ENCODE results near the gene PRSS38. TPM values are rescaled to one million over a fixed set of nuclear protein-coding genes. Genes with fewer than 3 reads are reported as not detected.

Gene PRSS38
- total RNA-seq, 1 experiment from 2014 or later: not detected

DNA sequence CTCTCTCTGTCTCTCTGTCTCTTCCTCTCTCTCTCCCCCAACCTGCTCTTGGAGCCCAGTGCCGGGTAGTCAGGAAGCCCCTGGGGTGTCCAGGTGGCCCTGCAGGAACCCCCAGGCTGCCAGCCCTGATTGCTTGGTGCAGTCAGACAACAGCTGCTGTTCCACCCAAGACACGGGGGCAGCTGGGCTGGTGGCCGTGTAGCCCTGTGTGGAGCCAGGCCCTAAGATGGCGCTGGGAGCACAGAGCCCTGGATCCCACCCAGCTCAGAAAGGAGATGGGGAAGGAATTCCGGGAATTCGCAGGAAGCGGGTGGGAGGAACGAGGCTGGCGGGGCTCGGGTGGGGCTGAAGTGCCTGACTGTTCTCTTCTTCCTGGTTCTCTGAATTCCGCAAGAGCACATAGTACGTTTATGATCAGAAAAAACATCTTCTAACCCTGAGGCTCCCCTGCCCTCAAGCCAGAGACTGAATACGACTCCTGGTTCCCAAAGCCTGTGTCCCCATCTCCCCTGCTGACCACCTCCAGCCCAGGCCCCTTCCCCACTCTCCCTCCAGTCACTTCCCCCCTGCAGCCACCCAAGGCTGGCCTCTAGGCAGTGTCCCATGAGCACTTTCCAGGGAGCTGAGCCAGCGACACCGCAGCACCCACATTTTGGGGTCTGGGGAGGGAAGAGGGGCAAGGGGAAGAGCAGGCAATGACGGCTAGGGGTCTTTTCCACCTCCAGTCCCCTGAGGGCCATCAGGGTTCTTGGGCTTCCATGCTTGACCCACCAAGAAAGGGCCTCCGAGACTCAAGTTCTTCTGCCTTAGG, 77.2 kb downstream of the PRSS38 start:
- POLR2A ChIA-PET (ENCODE audit: unreplicated experiment): interaction anchor here (0.5 to 0.9 kb wide), 4 partner anchors 23 to 129 kb away, joined by 4 to 7 read pairs (median 4); no protein-coding TSS in a partner anchor
- H3F3A ChIP-seq (ENCODE audit: insufficient read depth, low read depth): no peaks in the 10 kb centered on the region
- no peak overlapping the region for H3K27ac ChIP-seq
- DNase-seq: peak in 1 of 2 experiments; percentile 83
- H4K20me1 ChIP-seq (ENCODE audit: insufficient read depth): no peaks in the 10 kb centered on the region
- no peaks in the 10 kb centered on the region for H3K9me3 ChIP-seq (ENCODE audit: insufficient read depth, low read depth)
- no peaks in the 10 kb centered on the region for H3K27me3 ChIP-seq (ENCODE audit: insufficient read depth, low read depth)
- no peaks in the 10 kb centered on the region for H3K4me1 ChIP-seq (replicated peaks; ENCODE audit: insufficient read depth)
- no peak overlapping the region for H3K4me2 ChIP-seq
- BruUV-seq (replicated peaks): TSS peak; percentile 52
- H3K9me2 ChIP-seq (ENCODE audit: insufficient read depth): no peaks in the 10 kb centered on the region
- H3K36me3 ChIP-seq (ENCODE audit: low read depth): no peaks in the 10 kb centered on the region
- CTCF ChIA-PET: interaction anchor here (0.7 to 1.8 kb wide), 2 partner anchors 113 to 129 kb away, joined by 6 to 8 read pairs; no protein-coding TSS in a partner anchor
- TF ChIP-seq, protein P1, sequence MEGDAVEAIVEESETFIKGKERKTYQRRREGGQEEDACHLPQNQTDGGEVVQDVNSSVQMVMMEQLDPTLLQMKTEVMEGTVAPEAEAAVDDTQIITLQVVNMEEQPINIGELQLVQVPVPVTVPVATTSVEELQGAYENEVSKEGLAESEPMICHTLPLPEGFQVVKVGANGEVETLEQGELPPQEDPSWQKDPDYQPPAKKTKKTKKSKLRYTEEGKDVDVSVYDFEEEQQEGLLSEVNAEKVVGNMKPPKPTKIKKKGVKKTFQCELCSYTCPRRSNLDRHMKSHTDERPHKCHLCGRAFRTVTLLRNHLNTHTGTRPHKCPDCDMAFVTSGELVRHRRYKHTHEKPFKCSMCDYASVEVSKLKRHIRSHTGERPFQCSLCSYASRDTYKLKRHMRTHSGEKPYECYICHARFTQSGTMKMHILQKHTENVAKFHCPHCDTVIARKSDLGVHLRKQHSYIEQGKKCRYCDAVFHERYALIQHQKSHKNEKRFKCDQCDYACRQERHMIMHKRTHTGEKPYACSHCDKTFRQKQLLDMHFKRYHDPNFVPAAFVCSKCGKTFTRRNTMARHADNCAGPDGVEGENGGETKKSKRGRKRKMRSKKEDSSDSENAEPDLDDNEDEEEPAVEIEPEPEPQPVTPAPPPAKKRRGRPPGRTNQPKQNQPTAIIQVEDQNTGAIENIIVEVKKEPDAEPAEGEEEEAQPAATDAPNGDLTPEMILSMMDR (conservative IDR thresholded peaks at IDR 0.05): no peak
- no peak for TF ChIP-seq EZH2 (IDR thresholded peaks at IDR 0.05; ENCODE audit: low read depth)
- H3K4me3 ChIP-seq: no peak overlapping the region
- no peaks in the 10 kb centered on the region for H3K79me2 ChIP-seq (ENCODE audit: low read depth)
- no peak overlapping the region for H2AFZ ChIP-seq
- intact Hi-C loops (cut with micrococcal nuclease; ENCODE audit: unreplicated experiment): no loop called here

DNA sequence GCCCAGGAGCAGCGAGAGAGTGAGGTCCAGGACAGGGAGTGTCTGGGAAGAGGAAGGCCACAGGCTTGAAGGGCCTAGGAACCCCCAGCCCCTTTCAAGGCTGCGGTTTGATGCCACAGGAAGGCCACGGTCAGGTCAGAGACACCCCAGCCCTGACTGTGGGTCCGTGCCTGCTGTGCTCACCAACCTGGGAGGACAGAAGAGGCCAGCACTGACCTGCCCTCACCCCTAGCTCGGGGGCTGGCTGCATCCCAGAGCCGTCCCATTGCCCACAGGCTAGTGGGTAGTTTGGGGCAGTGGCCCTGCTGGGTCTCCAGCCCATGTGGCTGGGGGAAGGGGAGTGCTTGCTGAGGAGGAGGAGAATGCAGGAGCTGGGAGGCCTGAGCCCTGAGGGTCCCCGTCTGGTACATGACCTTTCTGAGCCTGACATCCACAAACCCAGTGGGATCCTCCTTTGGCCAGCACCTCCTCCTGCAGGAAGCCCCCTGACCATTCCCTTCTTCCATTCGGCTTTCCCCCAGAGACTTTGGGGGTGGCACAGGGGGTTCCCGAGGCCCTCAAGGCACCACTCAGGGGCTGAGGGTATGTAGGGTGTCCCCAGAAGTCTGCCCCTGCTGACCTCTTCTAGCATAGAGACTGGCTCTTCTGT, 77.9 kb downstream of the PRSS38 start:
- H3K4me3 ChIP-seq: no peak overlapping the region
- no peaks in the 10 kb centered on the region for H3K4me1 ChIP-seq (replicated peaks; ENCODE audit: insufficient read depth)
- POLR2A ChIA-PET (ENCODE audit: unreplicated experiment): interaction anchor here (0.6 kb wide), 1 partner anchor 22 kb away, joined by 4 read pairs; no protein-coding TSS in a partner anchor
- no peak overlapping the region for H3K27ac ChIP-seq
- no peak for DNase-seq
- H3F3A ChIP-seq (ENCODE audit: insufficient read depth, low read depth): no peaks in the 10 kb centered on the region
- intact Hi-C loops (cut with micrococcal nuclease; ENCODE audit: unreplicated experiment): no loop called here
- CTCF ChIA-PET: interaction anchor here (1.8 kb wide), 1 partner anchor 130 kb away, joined by 8 read pairs; no protein-coding TSS in a partner anchor
- H4K20me1 ChIP-seq (ENCODE audit: insufficient read depth): no peaks in the 10 kb centered on the region
- no peaks in the 10 kb centered on the region for H3K27me3 ChIP-seq (ENCODE audit: insufficient read depth, low read depth)
- no peak overlapping the region for H3K4me2 ChIP-seq
- no peaks in the 10 kb centered on the region for H3K9me2 ChIP-seq (ENCODE audit: insufficient read depth)
- BruUV-seq (replicated peaks): no TSS peak
- H2AFZ ChIP-seq: no peak overlapping the region
- H3K9me3 ChIP-seq (ENCODE audit: insufficient read depth, low read depth): no peaks in the 10 kb centered on the region
- no peaks in the 10 kb centered on the region for H3K36me3 ChIP-seq (ENCODE audit: low read depth)
- no peaks in the 10 kb centered on the region for H3K79me2 ChIP-seq (ENCODE audit: low read depth)
- TF ChIP-seq, protein P1 (conservative IDR thresholded peaks at IDR 0.05): no peak
- TF ChIP-seq EZH2 (IDR thresholded peaks at IDR 0.05; ENCODE audit: low read depth): no peak

DNA sequence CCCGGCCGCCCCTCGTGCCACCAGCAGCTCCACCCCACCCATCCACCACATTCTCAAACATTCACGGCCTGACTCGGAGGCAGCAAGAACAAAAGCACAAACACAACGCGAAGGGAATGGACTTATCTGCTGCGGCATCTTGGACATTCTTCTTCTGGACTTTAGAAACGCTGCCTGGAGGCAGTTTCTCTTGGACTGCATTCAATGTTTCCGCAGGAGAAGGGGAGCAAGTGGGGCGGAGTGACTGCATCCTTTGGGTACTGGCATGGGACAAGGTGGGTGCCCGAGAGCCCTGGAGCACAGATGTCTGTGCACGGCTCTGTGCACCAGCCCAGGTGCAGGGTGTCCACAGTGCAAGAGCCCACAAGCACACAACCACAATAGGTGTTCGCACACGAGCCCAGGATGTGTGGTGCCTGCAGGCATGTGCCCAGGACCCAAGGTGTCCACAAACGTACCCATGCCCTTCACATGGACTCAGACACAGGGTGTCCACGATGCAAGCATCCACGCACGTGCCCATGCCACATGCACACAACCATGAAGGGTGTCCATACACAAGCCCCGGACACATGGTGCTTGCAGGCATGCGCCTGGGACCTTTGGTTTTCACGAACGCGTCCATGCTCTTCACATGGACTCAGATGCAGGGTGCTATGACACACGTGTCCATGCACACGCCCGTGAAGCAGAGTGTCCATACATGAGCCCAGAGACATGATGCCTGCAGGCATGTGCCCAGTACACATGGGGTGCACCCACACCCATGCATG, 78.7 kb downstream of the PRSS38 start:
- H3F3A ChIP-seq (ENCODE audit: insufficient read depth, low read depth): no peaks in the 10 kb centered on the region
- H3K27me3 ChIP-seq (ENCODE audit: insufficient read depth, low read depth): no peaks in the 10 kb centered on the region
- H3K9me3 ChIP-seq (ENCODE audit: insufficient read depth, low read depth): no peaks in the 10 kb centered on the region
- H3K36me3 ChIP-seq (ENCODE audit: low read depth): no peaks in the 10 kb centered on the region
- H4K20me1 ChIP-seq (ENCODE audit: insufficient read depth): no peaks in the 10 kb centered on the region
- DNase-seq: peak in 1 of 2 experiments; percentile 87
- H3K27ac ChIP-seq: no peak overlapping the region
- no peak overlapping the region for H3K4me2 ChIP-seq
- ChIA-PET POLR2A (ENCODE audit: unreplicated experiment) (interaction anchor here (0.6 kb wide), 1 partner anchor 89 kb away, joined by 4 read pairs; no protein-coding TSS in a partner anchor), CTCF (no interaction called here)
- H3K9me2 ChIP-seq (ENCODE audit: insufficient read depth): no peaks in the 10 kb centered on the region
- no peaks in the 10 kb centered on the region for H3K79me2 ChIP-seq (ENCODE audit: low read depth)
- TF ChIP-seq, protein P1 (conservative IDR thresholded peaks at IDR 0.05): no peak
- no peak for TF ChIP-seq EZH2 (IDR thresholded peaks at IDR 0.05; ENCODE audit: low read depth)
- H3K4me1 ChIP-seq (replicated peaks; ENCODE audit: insufficient read depth): no peaks in the 10 kb centered on the region
- no TSS peak for BruUV-seq (replicated peaks)
- intact Hi-C loops (cut with micrococcal nuclease; ENCODE audit: unreplicated experiment): loop anchor here (1.0 to 2.0 kb wide), 5 partner anchors 9 to 106 kb away; no protein-coding TSS in a partner anchor
- H2AFZ ChIP-seq: no peak overlapping the region
- H3K4me3 ChIP-seq: no peak overlapping the region
